GM13976 (cell line): ENCODE measurements around the gene SLC38A10.
"Not testable (repeated sequence)": the region's sequence is repeated elsewhere in the genome, so short reads cannot be mapped to it uniquely, and the experiment has no call there.

Experiments used
- DNase-seq: peaks from one replicate; pipeline ENCODE4 v3.0.0; 2012; ENCODE audit warnings: low spot score
- in situ Hi-C: fragments of 300-500 bp; cut with MboI; formaldehyde crosslinking; loops from one replicate; pipeline ENCODE4 v1.12.0; 2022; ENCODE audit warnings: low sequenced_read_pairs, mixed read lengths, inconsistent platforms; ENCODE audit not compliant: unreplicated experiment
- TF ChIP-seq, protein P1 (sequence below): IDR thresholded peaks from 2 replicates; pipeline ENCODE4 v1.5.1; 2012; ENCODE audit warnings: borderline replicate concordance, mild to moderate bottlenecking; ENCODE audit not compliant: insufficient read depth; ENCODE audit errors: extremely low read depth, missing control alignments, control extremely low read depth

Gene SLC38A10

DNA sequence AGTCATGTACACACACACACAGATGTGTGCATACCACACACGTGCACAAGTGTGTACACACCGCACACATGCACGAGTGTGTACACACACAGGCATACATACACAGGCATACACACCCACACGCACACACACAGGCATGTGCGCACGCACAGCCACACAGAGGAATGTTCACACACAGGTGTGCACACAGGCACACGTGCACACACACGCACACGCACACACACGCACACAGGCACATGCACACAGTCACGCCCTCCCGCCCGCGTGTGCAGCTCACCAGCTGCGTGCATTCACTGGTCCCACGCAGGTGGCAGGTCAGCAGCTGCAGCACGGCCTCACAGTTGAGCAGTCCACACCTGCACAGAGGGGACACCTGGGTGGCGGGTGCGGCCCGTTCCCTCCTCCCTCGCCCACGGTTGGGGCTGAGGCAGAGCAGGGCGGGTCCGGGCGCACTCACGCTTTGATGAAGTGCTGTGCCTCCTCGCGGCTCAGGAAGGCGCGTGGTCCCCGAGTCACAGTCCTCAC lies 63.9 kb downstream of the SLC38A10 start:
- TF ChIP-seq, protein P1, sequence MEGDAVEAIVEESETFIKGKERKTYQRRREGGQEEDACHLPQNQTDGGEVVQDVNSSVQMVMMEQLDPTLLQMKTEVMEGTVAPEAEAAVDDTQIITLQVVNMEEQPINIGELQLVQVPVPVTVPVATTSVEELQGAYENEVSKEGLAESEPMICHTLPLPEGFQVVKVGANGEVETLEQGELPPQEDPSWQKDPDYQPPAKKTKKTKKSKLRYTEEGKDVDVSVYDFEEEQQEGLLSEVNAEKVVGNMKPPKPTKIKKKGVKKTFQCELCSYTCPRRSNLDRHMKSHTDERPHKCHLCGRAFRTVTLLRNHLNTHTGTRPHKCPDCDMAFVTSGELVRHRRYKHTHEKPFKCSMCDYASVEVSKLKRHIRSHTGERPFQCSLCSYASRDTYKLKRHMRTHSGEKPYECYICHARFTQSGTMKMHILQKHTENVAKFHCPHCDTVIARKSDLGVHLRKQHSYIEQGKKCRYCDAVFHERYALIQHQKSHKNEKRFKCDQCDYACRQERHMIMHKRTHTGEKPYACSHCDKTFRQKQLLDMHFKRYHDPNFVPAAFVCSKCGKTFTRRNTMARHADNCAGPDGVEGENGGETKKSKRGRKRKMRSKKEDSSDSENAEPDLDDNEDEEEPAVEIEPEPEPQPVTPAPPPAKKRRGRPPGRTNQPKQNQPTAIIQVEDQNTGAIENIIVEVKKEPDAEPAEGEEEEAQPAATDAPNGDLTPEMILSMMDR = no peak
- no peak for DNase-seq
- in situ Hi-C loops = no loop called here

DNA sequence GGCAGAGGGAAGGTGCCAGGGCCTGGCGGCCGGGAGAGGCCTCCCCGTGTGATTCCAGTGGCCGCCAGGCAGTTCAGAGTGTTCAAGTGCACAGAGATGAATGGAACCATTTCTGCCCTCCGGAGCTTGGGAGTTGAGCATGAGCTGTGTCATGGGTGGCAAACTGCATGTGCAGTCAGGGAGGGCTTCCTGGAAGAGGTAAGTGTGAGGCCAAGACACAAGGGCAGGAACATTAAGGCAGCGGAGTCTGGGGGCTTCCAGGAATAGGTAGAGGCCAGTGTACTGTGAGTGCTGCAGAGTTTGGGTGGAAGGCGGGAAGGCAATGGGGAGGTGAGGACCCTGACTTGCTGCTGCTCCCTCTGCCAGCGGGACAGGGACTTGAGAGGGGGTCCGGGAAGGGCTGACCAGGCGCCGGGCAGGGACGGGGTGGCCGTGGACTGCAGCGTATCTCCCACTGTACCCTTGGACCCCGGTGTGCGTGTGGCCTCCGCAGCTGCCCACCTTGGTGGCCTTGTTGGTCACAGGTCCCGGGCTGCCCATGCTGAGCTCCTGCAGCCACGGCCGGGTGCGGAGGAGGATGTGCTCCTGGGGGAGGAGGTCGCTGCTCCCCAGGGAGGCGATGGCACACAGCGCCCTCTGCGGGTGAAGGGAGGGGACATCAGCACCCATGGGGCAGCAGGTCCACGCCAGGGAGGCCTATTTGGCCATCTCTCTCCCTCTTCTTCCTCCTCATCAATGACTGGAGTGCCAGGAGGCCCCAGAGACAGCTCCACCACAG lies 64.9 kb downstream of the SLC38A10 start:
- TF ChIP-seq, protein P1 = peak; percentile 28
- DNase-seq = no peak
- in situ Hi-C loops = no loop called here

DNA sequence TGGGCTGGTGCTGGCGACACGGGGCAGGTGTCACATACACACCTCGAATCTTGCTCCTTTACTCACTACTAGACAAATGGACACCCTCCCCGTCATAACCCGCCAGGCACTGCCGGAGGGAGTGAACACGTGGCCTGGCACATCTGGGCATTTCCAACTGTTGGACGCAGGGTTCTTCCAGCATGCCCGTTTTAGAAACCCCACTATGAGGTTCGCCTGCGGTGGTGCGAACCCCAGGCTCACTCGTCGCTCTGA lies 65.5 kb downstream of the SLC38A10 start:
- DNase-seq = no peak
- in situ Hi-C loops = no loop called here
- TF ChIP-seq, protein P1 = no peak

DNA sequence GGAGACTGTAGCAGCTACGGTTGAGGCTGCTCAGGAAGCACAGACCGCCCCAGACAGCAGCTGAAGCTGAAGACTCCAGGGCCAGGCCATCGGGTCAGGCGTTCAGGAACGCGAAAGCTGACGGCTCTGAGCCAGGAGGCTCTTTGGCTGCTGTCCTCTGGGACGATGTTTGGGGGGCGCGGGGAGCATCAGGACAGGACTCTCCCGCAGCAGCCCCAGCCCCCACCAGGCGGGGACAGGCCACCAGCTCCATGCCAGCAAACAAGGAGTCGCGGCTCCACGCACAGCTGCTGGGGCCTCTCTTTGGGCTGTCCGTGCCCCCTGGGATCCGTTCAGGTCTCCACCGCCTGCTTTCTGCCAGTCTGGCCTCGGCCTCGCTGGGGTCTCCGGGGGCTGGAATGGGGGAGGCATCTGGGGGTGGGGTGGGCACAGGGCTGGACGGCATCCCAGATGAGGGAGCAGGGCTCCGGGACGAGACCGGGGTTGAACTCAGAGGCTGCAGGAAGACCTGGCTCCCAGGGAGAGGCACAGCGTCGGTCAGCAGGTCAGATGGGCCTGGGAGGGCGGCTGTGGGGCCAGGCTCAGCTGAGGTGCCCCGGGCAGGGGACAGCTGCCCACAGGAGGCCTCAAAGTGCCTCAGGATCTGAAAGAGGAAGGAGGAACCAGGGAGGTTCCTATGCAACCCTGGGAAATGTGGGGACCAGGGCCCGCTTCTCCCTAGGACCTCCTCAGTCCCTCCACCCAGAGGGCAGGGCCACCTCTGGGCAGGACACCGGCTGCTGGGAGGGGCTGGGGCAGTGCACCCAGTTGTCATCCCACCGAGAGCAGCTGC lies 66.1 kb downstream of the SLC38A10 start:
- TF ChIP-seq, protein P1 = no peak
- DNase-seq = no peak
- in situ Hi-C loops = no loop called here

DNA sequence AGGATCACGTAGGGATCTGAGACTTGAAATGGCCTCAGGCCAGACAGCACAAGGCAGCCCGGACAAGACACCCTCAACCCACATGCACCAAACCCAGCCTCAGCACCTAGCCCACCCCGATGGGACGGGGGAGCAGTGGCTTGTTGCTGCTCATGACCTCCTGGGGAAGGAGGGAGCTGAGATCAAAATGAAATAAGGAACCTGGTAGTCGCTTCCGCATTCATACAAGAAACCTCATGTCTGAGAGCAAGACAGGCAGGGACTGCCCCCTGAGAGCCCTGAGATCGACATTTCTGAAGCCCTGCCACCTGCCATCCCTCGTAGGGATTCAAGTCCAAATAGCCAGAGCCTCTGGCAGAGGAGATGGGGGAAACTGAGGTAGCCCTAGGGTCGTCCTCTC lies 66.7 kb downstream of the SLC38A10 start:
- in situ Hi-C loops = no loop called here
- TF ChIP-seq, protein P1 = no peak
- DNase-seq = peak; percentile 70

DNA sequence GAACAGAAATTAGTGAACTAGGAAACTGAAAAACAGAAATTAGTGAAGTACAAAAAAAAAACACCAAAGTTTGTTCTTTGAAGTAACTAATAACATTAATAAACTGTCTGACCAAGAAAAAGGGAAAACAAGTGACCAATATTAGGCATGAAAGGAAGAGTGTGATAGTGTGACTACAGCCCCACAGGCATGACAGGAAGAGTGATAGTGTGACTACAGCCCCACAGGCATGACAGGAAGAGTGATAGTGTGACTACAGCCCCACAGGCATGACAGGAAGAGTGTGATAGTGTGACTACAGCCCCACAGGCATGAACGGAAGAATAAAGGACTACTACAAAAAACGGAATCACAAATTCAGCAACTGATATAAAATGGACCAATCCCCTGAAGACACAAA lies 67.5 kb downstream of the SLC38A10 start:
- DNase-seq, in situ Hi-C loops: not testable (repeated sequence)

DNA sequence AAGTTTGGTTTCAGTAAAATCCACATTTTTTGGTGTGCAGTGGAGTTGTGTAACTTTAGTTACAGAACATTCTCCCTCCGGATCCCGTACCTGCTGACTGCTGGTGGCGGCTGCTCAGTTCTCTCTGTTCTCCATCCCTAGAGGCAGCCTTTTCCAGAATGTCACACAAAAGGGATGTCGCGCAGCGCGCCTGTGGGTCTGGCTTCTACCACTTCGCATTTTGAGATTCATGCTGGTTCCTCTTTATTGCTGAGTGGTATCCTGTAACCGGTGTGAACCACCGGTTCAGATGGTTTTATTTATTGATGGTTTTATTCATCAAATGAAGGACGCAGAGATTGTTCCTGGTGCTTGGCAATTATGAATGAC lies 71.4 kb downstream of the SLC38A10 start:
- in situ Hi-C loops = no loop called here
- DNase-seq = no peak
- TF ChIP-seq, protein P1 = no peak
